Cardiac muscle cell (in vitro differentiated cells and primary cell): ENCODE results near the gene NYNRIN. TPM values are rescaled to one million over a fixed set of nuclear protein-coding genes. Genes with fewer than 3 reads are reported as not detected.
A peak's percentile ranks its signal among the peaks of the same experiment; 100 is the strongest.
"Not testable (repeated sequence)": the region's sequence is repeated elsewhere in the genome, so short reads cannot be mapped to it uniquely, and the experiment has no call there.

Source experiments
- DNase-seq, 2 donors: peaks; one replicate each; pipeline versions ENCODE4 v3.0.0 to v3.0.0-alpha.2; 2010 to 2017; ENCODE audit warnings: low read depth in 1 of 2, low spot score in 1 of 2
- H3K27ac ChIP-seq: fragments of 200-600 bp; sonication (generic); 2 replicates; pipeline ENCODE4 v1.5.1; 2016
- H3K27me3 ChIP-seq: fragments of 200-600 bp; sonication (generic); 2 replicates; pipeline ENCODE4 v1.6.0; 2016; ENCODE audit warnings: control low read depth
- H3K36me3 ChIP-seq: fragments of 200-600 bp; sonication (generic); 2 replicates; pipeline ENCODE4 v1.5.1; 2016; ENCODE audit warnings: control low read depth
- H3K4me1 ChIP-seq: fragments of 200-600 bp; sonication (generic); 2 replicates; pipeline ENCODE4 v1.8.1; 2017; ENCODE audit warnings: low read depth, mild to moderate bottlenecking, mixed run types
- H3K4me3 ChIP-seq: fragments of 200-600 bp; sonication (generic); 2 replicates; pipeline ENCODE4 v1.5.1; 2016; ENCODE audit warnings: mild to moderate bottlenecking
- H3K9me3 ChIP-seq: fragments of 200-600 bp; sonication (generic); 2 replicates; pipeline ENCODE4 v1.5.1; 2017; ENCODE audit warnings: low read depth, mild to moderate bottlenecking, control low read depth
- polyA plus RNA-seq: library from polyadenylated mRNA; unstranded; fragments of >200 nt; fragmentation: Nextera tagmentation; extraction: Ambion mirVana; gene quantifications from 2 replicates; pipeline ENCODE4 v1.2.1, GENCODE V29; 2016
- total RNA-seq: library from RNA; depleted of rRNA; stranded (reverse); fragments of >200 nt; gene quantifications from 2 replicates; pipeline ENCODE4 v1.2.3, GENCODE V29; 2016
- TF ChIP-seq, protein P1 (sequence below): IDR thresholded peaks from 2 replicates; pipeline ENCODE4 v1.5.1; 2012; ENCODE audit warnings: low read depth, mild to moderate bottlenecking, low read length

NYNRIN gene
- total and polyA plus RNA-seq, 2 experiments from 2014 or later, result 21.3 to 56.2 TPM

DNA sequence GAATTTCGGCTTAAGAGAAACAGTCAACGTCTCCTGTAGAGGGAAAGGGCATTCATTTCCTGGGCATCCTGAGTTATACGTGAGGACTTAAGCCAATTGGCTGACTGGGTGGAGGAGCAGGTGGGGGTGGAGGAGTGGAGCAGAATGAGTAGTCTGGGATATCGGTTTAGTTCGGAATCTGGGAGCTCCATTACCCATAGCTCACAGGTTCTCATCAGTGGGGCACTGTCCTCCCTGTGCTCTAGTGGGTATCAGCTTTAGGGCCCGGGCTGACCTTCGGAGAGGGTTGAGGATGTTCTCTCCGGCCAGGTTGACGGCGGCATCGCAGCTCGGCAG is 43.1 kb downstream of the NYNRIN start:
- peak overlapping the region; percentile 58 for H3K4me3 ChIP-seq

DNA sequence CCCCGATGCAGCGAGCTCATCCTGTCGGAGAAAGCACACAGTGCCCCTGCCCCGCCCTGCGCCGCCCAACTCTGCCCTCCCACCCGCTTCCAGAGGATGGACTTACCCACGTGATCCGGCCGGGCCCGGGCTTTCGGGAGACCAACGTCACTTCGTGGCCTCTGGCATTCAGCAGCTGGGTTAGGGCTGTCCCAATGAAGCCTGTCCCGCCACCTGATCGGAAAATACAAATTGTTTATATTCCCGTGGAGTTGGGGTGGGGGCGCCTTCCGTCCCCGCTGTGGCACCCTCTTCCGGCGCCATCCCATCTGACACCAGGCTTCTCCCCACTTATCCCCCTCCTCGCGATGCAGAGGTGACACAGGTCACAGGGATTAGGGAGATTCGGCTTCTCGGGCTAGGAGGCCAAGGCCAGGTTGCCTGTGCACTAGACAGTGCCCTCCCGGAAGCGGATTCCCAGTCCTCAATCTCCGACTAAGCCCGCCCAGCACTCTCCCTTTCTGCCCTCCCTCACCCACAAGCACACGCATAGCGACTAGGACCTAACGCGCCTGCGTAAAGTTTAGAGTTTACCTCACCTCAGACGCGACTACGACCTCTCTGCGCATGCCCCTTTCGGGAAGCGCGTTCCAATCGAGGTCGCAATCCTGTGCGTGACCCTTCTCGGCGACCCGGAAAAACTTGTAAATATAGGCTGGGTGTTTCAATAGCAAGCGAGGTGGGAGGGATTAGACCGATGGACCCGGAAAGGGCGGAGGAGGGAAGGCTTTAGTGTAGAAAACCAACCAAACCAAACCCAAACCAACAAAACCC is 43.6 kb downstream of the NYNRIN start, which contains the start of gene SDR39U1:
Gene SDR39U1 (minus strand): TSS at position 537 of the 813 bp plus-strand sequence. CDS start 7 bp downstream, at position 530.
- peak; percentile 99 for DNase-seq
- no peaks in the 10 kb centered on the region for H3K9me3 ChIP-seq
- H3K4me3 ChIP-seq, result peak within 1 kb of the TSS; percentile 58
- H3K36me3 ChIP-seq, result peaks cover 16% of the 10 kb centered on the region
- peak within 1 kb of the TSS; percentile 98 for H3K27ac ChIP-seq
- no peaks in the 10 kb centered on the region for H3K27me3 ChIP-seq
- TF ChIP-seq, protein P1, sequence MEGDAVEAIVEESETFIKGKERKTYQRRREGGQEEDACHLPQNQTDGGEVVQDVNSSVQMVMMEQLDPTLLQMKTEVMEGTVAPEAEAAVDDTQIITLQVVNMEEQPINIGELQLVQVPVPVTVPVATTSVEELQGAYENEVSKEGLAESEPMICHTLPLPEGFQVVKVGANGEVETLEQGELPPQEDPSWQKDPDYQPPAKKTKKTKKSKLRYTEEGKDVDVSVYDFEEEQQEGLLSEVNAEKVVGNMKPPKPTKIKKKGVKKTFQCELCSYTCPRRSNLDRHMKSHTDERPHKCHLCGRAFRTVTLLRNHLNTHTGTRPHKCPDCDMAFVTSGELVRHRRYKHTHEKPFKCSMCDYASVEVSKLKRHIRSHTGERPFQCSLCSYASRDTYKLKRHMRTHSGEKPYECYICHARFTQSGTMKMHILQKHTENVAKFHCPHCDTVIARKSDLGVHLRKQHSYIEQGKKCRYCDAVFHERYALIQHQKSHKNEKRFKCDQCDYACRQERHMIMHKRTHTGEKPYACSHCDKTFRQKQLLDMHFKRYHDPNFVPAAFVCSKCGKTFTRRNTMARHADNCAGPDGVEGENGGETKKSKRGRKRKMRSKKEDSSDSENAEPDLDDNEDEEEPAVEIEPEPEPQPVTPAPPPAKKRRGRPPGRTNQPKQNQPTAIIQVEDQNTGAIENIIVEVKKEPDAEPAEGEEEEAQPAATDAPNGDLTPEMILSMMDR, result no peak
- H3K4me1 ChIP-seq, result peaks cover 8% of the 10 kb centered on the region

More for the DNA sequence above, 43.1 kb downstream of the NYNRIN start:
- H3K27ac ChIP-seq, result peak overlapping the region; percentile 98
- H3K4me1 ChIP-seq, result peaks cover 8% of the 10 kb centered on the region
- no peak for DNase-seq
- peaks cover 22% of the 10 kb centered on the region for H3K36me3 ChIP-seq
- TF ChIP-seq, protein P1, result no peak
- H3K9me3 ChIP-seq, result no peaks in the 10 kb centered on the region
- H3K27me3 ChIP-seq, result no peaks in the 10 kb centered on the region

DNA sequence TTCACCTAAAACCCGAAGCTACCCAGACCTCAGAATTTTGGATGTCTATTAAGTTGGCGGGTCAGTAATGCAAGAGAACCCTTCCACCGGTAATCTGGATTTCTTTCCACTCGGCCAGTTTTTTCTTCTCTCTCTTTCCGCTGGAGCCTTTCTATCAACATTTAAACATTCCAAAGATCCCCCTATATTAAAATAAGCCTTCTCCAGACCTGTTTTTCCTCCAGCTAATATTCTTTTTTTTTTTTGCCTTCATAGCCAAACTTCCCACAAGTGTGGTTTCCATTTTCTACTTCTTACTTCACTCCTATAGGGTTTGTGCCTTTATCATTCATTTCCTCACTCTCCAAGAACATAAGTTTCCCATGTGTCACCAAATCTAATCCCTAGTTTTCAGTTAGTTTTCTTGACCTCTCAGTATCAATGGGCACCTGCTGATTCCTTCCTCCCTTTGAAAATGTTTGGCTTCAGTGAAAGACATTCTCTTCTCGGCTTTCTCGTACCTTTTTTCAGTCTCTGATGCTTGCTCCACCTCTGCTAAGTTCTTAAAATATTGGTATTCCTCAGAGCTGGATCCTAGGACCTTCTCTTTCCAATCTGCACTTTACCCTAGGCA is 44.4 kb downstream of the NYNRIN start:
- DNase-seq, result no peak
- TF ChIP-seq, protein P1, result no peak
- peaks cover 8% of the 10 kb centered on the region for H3K4me1 ChIP-seq
- H3K9me3 ChIP-seq, result no peaks in the 10 kb centered on the region
- no peaks in the 10 kb centered on the region for H3K27me3 ChIP-seq
- peak overlapping the region; percentile 58 for H3K4me3 ChIP-seq
- peak overlapping the region; percentile 98 for H3K27ac ChIP-seq
- peaks cover 10% of the 10 kb centered on the region for H3K36me3 ChIP-seq

DNA sequence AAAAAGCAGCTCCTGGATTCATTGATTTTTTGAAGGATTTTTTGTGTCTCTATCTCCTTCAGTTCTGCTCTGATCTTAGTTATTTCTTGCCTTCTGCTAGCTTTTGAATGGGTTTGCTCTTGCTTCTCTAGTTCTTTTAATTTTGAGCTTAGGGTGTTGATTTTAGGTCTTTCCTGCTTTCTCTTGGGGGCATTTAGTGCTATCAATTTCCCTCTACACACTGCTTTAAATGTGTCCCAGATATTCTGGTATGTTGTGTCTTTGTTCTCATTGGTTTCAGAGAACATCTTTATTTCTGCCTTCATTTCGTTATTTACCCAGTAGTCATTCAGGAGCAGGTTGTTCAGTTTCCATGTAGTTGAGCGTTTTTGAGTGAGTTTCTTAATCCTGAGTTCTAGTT is 52.0 kb downstream of the NYNRIN start:
- not testable (repeated sequence) for H3K27me3 ChIP-seq, H3K9me3 ChIP-seq, DNase-seq, H3K4me1 ChIP-seq, H3K27ac ChIP-seq, H3K4me3 ChIP-seq, H3K36me3 ChIP-seq

DNA sequence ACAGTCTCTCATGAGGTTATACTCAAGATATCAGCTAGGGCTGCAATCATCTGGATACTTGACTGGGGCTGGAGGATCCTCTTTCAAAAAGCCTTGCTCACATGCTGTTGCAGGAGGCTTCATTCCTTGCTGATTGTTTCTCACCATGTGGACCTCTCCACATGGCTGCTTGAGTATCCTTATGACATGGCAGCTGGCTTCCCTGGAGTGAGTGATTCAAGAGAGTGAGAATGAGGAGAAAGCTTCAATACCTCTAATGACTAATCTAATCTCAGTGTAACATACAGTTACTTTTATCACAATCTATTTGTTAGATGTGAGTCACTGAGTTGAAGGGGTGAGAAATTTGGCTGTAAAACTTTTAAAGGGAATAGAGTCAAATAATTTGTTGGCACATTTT is 58.2 kb downstream of the NYNRIN start:
- H3K27ac ChIP-seq, result no peak overlapping the region
- H3K36me3 ChIP-seq, result no peaks in the 10 kb centered on the region
- no peaks in the 10 kb centered on the region for H3K4me1 ChIP-seq
- TF ChIP-seq, protein P1, result no peak
- no peak overlapping the region for H3K4me3 ChIP-seq
- DNase-seq, result no peak
- peaks cover 2% of the 10 kb centered on the region for H3K9me3 ChIP-seq
- H3K27me3 ChIP-seq, result no peaks in the 10 kb centered on the region

DNA sequence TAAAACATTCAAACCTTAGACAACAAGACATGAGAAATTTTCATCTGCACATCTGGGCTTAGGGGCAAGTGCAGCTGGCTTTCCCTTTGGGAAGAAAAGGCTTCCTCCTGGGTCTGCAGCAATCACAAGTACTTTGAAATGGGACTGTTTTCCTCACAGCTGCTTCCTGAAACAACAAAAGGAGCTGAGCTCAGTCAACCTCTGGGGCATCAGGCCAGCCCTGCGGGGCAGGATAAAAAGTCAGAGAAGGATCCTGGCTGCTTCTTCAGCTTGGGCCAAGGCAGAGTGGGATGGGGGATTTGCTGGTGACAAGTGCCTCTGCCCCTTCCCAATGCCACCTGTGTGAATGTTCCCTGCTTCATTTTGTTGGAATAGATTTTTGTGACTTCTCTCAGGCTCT is 59.9 kb downstream of the NYNRIN start:
- Histone ChIP-seq H3K27ac (no peak overlapping the region), H3K4me1 (no peaks in the 10 kb centered on the region), H3K36me3 (no peaks in the 10 kb centered on the region), H3K4me3 (no peak overlapping the region), H3K27me3 (no peaks in the 10 kb centered on the region), H3K9me3 (peaks cover 2% of the 10 kb centered on the region)
- TF ChIP-seq, protein P1, result no peak
- no peak for DNase-seq
